HG02973 (cell line): Measurements from ENCODE around the gene PYGL.
"Not testable (repeated sequence)": the region's sequence is repeated elsewhere in the genome, so short reads cannot be mapped to it uniquely, and the experiment has no call there.

Experiments used
- ATAC-seq: cut with Tn5 transposase; IDR thresholded peaks from one replicate; pipeline ENCODE4 v1.9.1; 2021; ENCODE audit warnings: moderate library complexity; ENCODE audit not compliant: unreplicated experiment

Gene PYGL

GRCh38 chr14:50929506-50929905 is 14.8 kb downstream of the PYGL start:
- no peak for ATAC-seq

- ATAC-seq: no peak
Measured at GRCh38 chr14:50928002-50928635, 16.2 kb downstream of the PYGL start.

DNA sequence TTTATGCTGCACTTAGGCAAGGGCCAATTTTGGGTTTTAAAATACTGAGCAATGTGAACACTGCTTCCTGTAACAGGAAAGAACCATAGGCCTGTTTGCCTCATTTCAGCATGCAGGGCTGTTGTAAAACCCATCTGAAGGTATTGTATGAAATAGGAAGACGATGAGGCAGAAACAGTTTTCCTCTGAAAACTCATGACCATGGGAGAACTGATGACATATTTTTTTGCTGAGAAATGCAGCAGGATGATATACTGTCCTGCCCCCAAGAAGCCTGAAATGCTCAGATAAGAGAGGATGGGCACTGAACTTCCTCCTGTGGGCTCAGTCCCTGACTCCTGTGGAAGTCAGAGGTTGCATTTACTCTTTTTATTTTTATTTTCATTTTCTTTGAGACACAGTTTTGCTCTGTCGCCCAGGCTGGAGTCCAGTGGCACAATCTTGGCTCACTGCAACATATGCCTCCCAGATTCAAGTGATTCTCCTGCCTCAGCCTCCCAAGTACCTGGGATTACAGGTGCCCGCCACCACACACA is 17.4 kb downstream of the PYGL start:
- no peak for ATAC-seq

- ATAC-seq: no peak
Measured at GRCh38 chr14:50924843-50925242, 19.4 kb downstream of the PYGL start.

DNA sequence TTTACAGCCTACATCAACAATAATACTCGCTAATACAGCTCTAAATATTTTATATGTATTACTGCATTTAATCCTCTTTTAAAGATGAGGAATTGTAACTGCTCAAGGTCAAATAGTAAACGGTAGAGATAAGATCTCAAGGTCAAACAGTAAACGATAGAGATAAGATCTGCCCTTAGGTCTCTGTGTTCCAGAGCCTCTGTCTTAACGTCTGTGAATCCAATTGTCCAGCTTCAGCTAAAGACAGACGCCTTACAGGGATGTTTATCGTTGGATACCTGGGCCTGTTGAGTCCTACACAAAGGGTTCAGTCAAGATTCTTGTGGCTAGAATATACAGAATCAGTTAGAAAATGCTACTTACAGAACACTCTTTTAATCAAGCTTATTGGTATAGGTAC is 20.0 kb downstream of the PYGL start:
- no peak for ATAC-seq

DNA sequence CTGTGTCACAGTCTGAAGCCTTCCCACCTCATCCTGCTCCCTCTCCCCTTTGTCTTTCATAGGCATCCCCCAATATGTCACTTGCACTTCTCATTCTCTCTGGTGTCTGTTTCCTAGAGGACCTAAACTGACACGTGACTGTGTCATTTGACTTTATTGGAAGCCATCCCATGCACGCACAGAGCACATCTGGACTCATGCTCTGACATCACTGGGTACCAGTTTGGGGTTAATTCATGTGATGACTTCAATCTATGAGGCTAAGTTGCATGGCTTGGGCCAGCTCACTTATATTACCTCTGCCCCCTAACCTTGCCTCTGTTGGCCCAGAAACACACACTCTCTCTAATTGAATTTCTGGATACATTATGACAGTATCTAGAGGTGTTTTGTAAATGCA is 21.5 kb downstream of the PYGL start:
- no peak for ATAC-seq

DNA sequence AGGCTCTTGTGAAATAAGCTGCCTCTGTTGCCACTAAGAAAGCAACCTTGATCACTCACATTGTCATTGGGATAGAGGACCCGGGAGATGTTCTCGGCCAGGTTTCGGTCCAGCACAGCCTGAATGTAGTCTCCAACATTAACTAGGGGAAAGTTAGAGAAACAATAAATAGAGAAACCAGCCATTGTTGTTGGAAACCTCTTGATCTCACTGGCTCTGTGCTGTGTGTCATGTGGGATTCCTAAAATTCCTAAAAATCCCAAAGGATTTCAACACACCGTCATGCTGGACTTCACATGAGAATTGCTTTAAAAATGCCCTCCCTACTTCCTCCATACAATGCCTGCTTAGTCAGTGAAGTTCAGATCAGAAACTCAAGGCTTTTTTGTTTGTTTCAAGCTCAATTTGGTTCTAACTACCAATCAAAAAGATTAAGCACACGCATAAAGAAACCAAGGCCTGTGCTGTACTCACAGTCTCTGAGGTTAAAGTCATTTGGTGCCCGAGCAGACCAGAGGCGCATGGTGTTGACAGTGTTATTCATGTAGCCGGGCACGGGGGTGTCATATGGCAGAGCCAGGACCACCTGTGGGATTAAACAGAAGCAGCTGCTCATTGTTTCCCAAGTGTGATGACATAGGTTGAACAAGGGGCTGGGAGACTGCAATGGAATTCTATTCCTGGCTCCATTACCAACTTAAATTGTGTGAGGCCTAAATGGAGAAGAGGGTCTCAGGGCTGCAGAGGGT is 23.6 kb downstream of the PYGL start:
- no peak for ATAC-seq

DNA sequence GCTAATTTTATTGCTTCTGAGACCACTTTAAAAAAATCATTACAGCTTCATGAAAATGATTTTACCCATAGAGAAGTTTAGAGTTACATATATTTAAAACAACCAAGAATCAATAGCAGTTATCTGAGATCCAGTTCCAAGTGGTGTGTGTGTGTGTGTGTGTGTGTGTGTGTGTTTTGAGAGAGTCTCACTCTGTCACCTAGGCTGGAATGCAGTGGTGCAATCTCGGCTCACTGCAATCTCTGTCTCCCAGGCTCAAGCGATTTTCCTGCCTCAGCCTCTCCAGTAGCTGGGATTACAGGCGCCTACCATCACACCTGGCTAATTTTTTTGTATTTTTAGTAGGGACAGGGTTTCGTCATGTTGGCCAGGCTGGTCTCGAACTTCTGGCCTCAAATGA is 24.8 kb downstream of the PYGL start:
- ATAC-seq: not testable (repeated sequence)

GRCh38 chr14:50917449-50917848 is 26.8 kb downstream of the PYGL start:
- no peak for ATAC-seq

DNA sequence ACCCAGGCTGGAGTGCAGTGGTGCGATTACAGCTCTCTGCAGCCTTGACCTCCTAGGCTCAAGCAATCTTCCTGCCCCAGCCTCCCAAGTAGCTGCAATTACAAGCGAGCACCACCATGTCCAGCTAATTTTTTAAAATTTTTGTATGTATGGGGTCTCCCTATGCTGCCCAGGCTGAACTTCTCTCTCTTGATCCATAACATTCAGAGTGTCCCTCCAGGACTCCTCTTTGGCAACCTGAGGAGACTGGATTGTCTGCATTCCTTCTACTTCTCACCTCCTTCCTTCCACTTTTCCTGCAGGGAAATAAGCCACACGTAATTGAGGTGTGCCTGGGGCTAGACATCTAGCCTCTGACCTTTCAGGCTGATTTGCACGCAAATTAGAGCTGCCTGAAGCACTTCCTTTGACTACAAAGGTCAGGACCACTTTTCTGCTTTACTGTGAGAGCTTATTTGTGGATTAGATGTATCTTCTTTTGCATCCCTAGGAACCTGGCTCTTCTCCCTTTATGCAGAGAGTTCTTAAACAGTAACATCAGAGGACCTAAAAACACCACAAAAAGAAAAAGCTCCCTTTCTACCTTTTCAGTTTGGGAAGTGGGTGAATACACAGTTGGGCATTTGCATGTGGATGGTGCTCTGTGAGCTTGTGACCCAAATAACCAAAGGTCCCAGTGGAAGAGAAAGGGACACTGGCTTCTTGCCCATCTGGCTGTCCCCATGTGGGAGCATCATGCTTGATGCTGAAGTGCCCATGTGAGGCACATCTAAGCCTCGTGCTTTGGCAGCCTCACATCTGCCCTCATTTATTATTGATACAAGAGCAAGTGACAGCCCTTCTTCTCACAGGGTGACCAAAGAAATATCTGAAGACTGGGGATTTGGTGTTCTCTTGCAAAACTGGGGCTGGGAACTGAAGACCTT is 33.5 kb downstream of the PYGL start:
- no peak for ATAC-seq

DNA sequence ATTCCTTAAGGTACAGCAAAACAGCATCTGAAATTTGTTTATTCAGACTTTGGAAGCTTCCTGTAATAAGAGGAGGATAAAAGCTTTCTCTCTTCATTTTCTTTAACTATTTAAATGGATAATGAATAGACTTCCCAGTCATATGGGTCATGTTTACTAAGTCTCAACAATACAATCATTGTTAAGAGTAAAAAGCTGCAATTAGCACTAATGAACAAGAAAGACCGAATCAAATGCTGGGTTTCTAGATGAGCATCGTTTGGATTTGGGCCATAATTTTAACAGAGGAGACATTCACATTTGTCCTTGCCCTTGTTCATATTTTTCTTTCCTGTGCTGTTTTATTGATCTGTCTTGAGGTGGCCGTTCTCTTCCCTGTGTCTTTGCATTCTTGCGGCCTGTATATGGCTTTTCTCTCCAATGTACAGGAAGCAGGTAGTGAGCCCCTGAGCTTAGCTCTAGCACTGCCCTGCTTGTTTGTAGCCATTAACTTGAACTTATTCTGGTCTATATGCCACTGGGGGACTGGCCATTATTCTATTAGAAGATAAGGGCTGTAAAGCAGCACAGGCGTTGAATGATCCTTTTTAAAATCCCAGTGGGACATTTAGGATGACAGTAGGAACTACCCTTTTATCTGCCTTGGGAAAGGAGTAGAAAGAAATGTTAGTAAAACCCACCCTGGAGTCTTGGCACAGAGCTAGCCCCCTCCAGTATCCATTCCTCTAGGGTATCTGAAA is 37.8 kb downstream of the PYGL start:
- ATAC-seq: no peak

- no peak for ATAC-seq
Measured at GRCh38 chr14:50904719-50905118, 39.6 kb downstream of the PYGL start.

DNA sequence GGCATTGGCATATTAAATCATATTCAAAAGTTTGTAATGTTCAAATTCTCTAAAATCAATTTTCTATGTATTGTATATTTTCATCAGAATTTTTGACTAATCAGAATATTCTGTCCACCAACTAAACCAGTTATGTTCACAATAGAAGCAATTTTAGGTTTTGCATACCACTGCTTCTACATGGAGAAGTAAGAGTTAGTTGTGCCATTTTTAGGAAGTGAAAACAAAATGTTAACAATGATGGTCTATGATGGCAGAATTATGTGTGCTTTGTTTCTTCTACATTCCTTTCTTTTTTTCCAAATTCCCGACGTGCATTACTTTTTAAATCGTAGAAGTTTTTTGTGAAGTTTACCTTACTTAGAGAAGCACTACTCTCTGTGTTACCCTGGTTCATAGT is 42.9 kb downstream of the PYGL start:
- ATAC-seq: no peak

DNA sequence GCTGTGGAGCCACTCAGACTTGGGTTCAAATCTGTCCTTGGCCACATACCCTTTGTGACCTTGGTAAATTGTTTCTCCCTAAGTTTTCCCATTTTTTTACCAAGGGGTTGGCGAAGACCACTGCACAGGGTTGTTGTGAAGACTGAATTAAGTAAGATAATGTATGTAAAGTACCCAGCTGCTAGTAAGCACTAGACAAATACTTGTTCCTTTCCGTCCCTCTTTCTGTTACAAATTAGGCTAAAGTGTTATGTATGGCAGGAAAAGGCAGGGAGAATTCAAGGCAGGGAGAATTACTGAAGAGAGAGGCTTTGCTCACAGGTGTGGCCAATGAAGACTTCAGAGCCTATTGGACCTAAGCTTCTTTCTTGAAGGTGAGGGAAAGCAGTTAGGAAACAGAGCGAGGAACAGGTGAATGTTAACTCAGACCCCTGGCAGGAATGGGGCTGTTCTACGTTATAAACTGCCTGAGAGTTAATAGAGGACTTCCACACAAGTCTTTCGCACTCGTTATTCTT is 46.6 kb downstream of the PYGL start:
- no peak for ATAC-seq

- not testable (repeated sequence) for ATAC-seq
Measured at GRCh38 chr14:50897005-50897404, 47.3 kb downstream of the PYGL start.

- ATAC-seq: not testable (repeated sequence)
Measured at GRCh38 chr14:50896421-50896820, 47.9 kb downstream of the PYGL start.

GRCh38 chr14:50892255-50892654 is 52.0 kb downstream of the PYGL start:
- no peak for ATAC-seq

DNA sequence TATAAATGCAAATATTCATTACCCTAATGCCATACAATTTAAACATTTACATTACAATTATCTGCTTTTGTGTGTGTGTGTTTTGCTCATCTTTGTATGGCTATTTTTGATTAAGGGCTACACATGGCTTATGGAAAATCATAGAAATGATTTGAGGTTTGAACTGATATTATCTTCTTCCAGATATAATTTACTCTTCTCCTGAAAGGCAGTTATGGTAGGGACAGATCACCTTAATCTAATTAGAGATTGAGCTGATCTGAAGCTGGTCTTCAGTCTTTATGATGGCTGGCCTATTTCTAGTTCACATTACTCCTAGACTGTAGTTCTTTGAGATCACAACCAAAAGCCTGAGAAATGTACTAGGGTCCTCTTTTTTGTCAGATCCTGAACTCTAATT is 56.8 kb downstream of the PYGL start:
- ATAC-seq: no peak

DNA sequence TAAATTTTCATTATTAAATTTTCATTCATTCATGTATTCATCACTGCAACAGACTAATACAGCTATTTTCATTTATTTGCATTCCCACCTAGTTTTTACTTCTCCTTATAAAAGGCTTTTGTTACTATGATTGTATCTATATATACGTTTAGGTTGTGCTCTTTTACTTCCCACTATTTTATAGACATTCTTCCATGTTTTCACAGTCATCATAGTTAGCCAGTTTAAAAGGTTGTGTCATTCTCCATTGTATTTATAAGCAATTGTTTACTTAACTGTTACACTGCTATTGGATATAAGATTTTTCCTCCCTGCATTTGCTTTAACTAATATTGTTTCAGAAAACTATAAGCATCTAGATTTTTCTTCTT is 60.5 kb downstream of the PYGL start:
- ATAC-seq: no peak
